Measurements from ENCODE around the gene TPP1. TPM values are rescaled to one million over a fixed set of nuclear protein-coding genes. Genes with fewer than 3 reads are reported as not detected.
A peak's percentile ranks its signal among the peaks of the same experiment; 100 is the strongest.

Gene TPP1
- total RNA-seq = 10 to 100 TPM; 31.1 to 40.3 TPM
- 10 to 100 TPM; 73.1 to 81.2 TPM for polyA plus RNA-seq (ENCODE audit: insufficient read length in 2 of 2)
- long read RNA-seq, donor 1, transcript TPP1-201 (13 exons, 3,560 nt) = major isoform, 9 of 11 reads
- long read RNA-seq, donor 1, partial matches to known transcripts = 0 of 11 reads
- long read RNA-seq, donor 1, other reads (novel, unspliced or antisense) = 0 of 11 reads
- long read RNA-seq, donor 2, partial matches to known transcripts = 0 of 8 reads
- long read RNA-seq, donor 2, other reads (novel, unspliced or antisense) = 0 of 8 reads
- long read RNA-seq, donor 3, transcript TPP1-201 (13 exons, 3,560 nt) = major isoform, 6 of 7 reads
- long read RNA-seq, donor 3, partial matches to known transcripts = 0 of 7 reads
- long read RNA-seq, donor 3, other reads (novel, unspliced or antisense) = 0 of 7 reads
- long read RNA-seq, donor 4, transcript TPP1-201 (13 exons, 3,560 nt) = major isoform, 5 of 9 reads
- long read RNA-seq, donor 4, partial matches to known transcripts = 0 of 9 reads
- long read RNA-seq, donor 4, other reads (novel, unspliced or antisense) = 0 of 9 reads

DNA sequence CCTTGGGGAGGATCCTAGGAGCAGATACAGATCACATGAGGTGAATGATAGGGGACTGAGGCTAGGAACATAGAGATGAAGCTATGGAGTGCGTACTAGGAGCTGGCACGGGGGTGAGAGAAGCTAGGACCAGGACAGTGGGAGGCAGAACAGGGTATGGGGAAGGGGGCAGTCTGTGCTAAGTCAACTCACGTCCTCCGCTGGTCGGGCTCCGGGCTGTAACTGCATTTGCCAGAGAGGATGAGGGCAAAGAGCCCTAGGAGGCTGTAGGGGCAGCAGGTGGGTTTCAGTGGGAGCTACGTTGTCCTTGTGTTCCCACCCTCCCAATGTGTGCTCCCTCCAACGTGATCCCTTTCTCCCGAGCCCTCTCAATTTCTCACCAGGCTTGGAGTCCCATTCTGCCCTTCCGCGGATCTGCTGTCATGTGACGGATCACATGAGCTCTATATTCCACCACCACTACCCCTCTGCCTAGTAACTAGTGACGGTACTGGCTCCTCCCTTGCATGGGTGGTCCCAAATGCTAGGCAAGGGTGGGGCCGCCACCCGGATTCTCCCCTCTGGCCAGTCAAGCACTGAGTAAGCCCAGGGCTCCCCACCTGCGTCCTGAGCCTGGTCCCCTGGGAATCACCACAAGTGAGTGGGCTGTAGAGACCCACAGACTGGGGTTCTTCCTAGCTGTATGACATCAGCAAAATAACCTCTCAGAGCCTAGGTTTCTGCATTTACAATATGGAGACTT, at the start of gene TPP1:
Gene TPP1, minus strand, starts transcription at position 419 of the 742 bp plus-strand sequence. Its CDS starts 22 bp downstream, at position 397.
- peaks cover 20% of the 10 kb centered on the region for H3K4me1 ChIP-seq (ENCODE audit: control insufficient read depth, insufficient read depth, low read length)
- DNase-seq (ENCODE audit: low read depth in 4 of 6, low spot score in 6 of 6) = peak; percentile 91 to 99 (median 96)
- 0% methylated on average over 16 of the region's 16 CpGs for WGBS (ENCODE audit: insufficient coverage)
- H3K4me3 ChIP-seq (ENCODE audit: low read depth, low read length) = peak within 1 kb of the TSS; percentile 82
- H3K9me3 ChIP-seq (ENCODE audit: control insufficient read depth, insufficient read depth, low read length) = no peaks in the 10 kb centered on the region
- peaks cover 46% of the 10 kb centered on the region for H3K36me3 ChIP-seq (ENCODE audit: control insufficient read depth, insufficient read depth, low read length)
- no peaks in the 10 kb centered on the region for H3K27me3 ChIP-seq (ENCODE audit: control insufficient read depth, insufficient read depth, low read length)
- H3K27ac ChIP-seq (ENCODE audit: low read depth, low read length) = peak within 1 kb of the TSS; percentile 83

DNA sequence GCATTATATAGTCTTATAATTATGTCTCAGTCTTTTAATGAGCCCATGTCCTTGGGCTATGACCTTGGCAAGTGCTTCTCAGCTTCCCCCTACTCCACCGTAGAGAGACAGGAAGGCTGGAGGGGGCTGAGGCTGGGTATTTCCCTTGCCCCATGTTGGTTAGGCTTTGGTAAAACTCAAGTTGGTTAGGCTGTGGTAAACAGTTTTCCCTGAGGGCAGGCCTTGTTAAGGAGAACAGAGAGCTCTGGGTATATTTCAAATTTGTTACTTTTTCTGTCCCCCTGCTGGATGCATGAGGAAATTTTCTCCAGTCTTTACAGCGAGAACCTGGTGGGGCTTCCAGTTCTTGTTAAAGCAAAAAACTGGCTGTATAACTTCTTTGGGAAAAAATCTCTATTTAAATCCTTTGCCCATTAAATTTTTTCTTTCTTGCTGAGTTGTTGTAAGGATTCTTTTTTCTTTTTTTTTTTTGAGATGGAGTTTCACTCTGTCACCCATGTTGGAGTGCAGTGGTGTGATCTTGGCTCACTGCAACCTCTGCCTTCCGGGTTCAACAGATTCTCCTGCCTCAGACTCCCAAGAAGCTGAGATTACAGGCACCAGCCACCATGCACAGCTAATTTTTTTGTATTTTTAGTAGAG, 48.6 kb upstream of the TPP1 start:
- Histone ChIP-seq H3K27ac (ENCODE audit: low read depth, low read length) (no peak overlapping the region), H3K4me1 (ENCODE audit: control insufficient read depth, insufficient read depth, low read length) (no peaks in the 10 kb centered on the region), H3K27me3 (ENCODE audit: control insufficient read depth, insufficient read depth, low read length) (no peaks in the 10 kb centered on the region), H3K36me3 (ENCODE audit: control insufficient read depth, insufficient read depth, low read length) (no peaks in the 10 kb centered on the region), H3K9me3 (ENCODE audit: control insufficient read depth, insufficient read depth, low read length) (no peaks in the 10 kb centered on the region), H3K4me3 (ENCODE audit: low read depth, low read length) (no peak overlapping the region)
- no CpG with 5 or more reads among the region's 3 CpGs for WGBS (ENCODE audit: insufficient coverage)
- DNase-seq (ENCODE audit: low read depth in 4 of 6, low spot score in 6 of 6) = peak in 1 of 6 donors; percentile 12

GRCh38 chr11:6666302-6667183, 47.3 kb upstream of the TPP1 start:
- no peaks in the 10 kb centered on the region for H3K9me3 ChIP-seq (ENCODE audit: control insufficient read depth, insufficient read depth, low read length)
- H3K27me3 ChIP-seq (ENCODE audit: control insufficient read depth, insufficient read depth, low read length) = no peaks in the 10 kb centered on the region
- no peak overlapping the region for H3K27ac ChIP-seq (ENCODE audit: low read depth, low read length)
- 88% methylated on average over 1 of the region's 4 CpGs for WGBS (ENCODE audit: insufficient coverage)
- no peak overlapping the region for H3K4me3 ChIP-seq (ENCODE audit: low read depth, low read length)
- no peaks in the 10 kb centered on the region for H3K36me3 ChIP-seq (ENCODE audit: control insufficient read depth, insufficient read depth, low read length)
- H3K4me1 ChIP-seq (ENCODE audit: control insufficient read depth, insufficient read depth, low read length) = no peaks in the 10 kb centered on the region
- DNase-seq (ENCODE audit: low read depth in 4 of 6, low spot score in 6 of 6) = no peak

- H3K4me1 ChIP-seq (ENCODE audit: control insufficient read depth, insufficient read depth, low read length) = no peaks in the 10 kb centered on the region
- H3K9me3 ChIP-seq (ENCODE audit: control insufficient read depth, insufficient read depth, low read length) = no peaks in the 10 kb centered on the region
- no peak for DNase-seq (ENCODE audit: low read depth in 4 of 6, low spot score in 6 of 6)
- no CpG with 5 or more reads among the region's 1 CpG for WGBS (ENCODE audit: insufficient coverage)
- no peaks in the 10 kb centered on the region for H3K36me3 ChIP-seq (ENCODE audit: control insufficient read depth, insufficient read depth, low read length)
- H3K27ac ChIP-seq (ENCODE audit: low read depth, low read length) = no peak overlapping the region
- no peak overlapping the region for H3K4me3 ChIP-seq (ENCODE audit: low read depth, low read length)
- H3K27me3 ChIP-seq (ENCODE audit: control insufficient read depth, insufficient read depth, low read length) = no peaks in the 10 kb centered on the region
Measured at GRCh38 chr11:6664551-6664950, 45.3 kb upstream of the TPP1 start.

- Histone ChIP-seq H3K27me3 (ENCODE audit: control insufficient read depth, insufficient read depth, low read length) (no peaks in the 10 kb centered on the region), H3K36me3 (ENCODE audit: control insufficient read depth, insufficient read depth, low read length) (no peaks in the 10 kb centered on the region), H3K4me3 (ENCODE audit: low read depth, low read length) (no peak overlapping the region), H3K4me1 (ENCODE audit: control insufficient read depth, insufficient read depth, low read length) (no peaks in the 10 kb centered on the region), H3K27ac (ENCODE audit: low read depth, low read length) (no peak overlapping the region), H3K9me3 (ENCODE audit: control insufficient read depth, insufficient read depth, low read length) (no peaks in the 10 kb centered on the region)
- WGBS (ENCODE audit: insufficient coverage) = 83% methylated on average over 1 of the region's 3 CpGs
- no peak for DNase-seq (ENCODE audit: low read depth in 4 of 6, low spot score in 6 of 6)
Measured at GRCh38 chr11:6663794-6664469, 44.7 kb upstream of the TPP1 start.

DNA sequence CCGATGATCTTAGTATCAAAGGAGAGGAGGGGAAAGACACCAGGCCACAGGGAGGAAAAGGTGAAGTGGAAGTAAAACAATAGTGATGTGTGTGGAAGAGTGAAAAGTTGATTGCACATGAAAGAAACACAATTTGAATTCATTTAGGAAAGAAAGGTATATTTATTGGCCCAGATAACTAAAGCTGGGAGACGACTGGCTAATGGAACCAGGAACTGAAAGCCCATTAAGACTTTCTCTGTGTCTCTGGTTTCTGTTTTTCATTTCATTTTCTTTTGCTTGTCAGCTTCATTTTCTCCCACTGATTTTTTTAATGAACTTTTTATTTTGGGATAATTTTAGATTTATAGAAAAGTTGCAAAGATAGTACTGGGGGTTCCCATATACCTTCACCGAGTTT, 41.5 kb upstream of the TPP1 start:
- Histone ChIP-seq H3K9me3 (ENCODE audit: control insufficient read depth, insufficient read depth, low read length) (no peaks in the 10 kb centered on the region), H3K4me3 (ENCODE audit: low read depth, low read length) (no peak overlapping the region), H3K36me3 (ENCODE audit: control insufficient read depth, insufficient read depth, low read length) (no peaks in the 10 kb centered on the region), H3K4me1 (ENCODE audit: control insufficient read depth, insufficient read depth, low read length) (peaks cover 7% of the 10 kb centered on the region), H3K27ac (ENCODE audit: low read depth, low read length) (no peak overlapping the region), H3K27me3 (ENCODE audit: control insufficient read depth, insufficient read depth, low read length) (peaks cover 4% of the 10 kb centered on the region)
- no peak for DNase-seq (ENCODE audit: low read depth in 4 of 6, low spot score in 6 of 6)
- 100% methylated on average over 2 of the region's 3 CpGs for WGBS (ENCODE audit: insufficient coverage)

- Histone ChIP-seq H3K27ac (ENCODE audit: low read depth, low read length) (no peak overlapping the region), H3K9me3 (ENCODE audit: control insufficient read depth, insufficient read depth, low read length) (no peaks in the 10 kb centered on the region), H3K36me3 (ENCODE audit: control insufficient read depth, insufficient read depth, low read length) (no peaks in the 10 kb centered on the region), H3K4me1 (ENCODE audit: control insufficient read depth, insufficient read depth, low read length) (peaks cover 16% of the 10 kb centered on the region), H3K4me3 (ENCODE audit: low read depth, low read length) (no peak overlapping the region), H3K27me3 (ENCODE audit: control insufficient read depth, insufficient read depth, low read length) (peaks cover 4% of the 10 kb centered on the region)
- no peak for DNase-seq (ENCODE audit: low read depth in 4 of 6, low spot score in 6 of 6)
Measured at GRCh38 chr11:6658647-6659046, 39.4 kb upstream of the TPP1 start.

GRCh38 chr11:6657346-6657745, 38.1 kb upstream of the TPP1 start:
- no peaks in the 10 kb centered on the region for H3K9me3 ChIP-seq (ENCODE audit: control insufficient read depth, insufficient read depth, low read length)
- H3K4me3 ChIP-seq (ENCODE audit: low read depth, low read length) = no peak overlapping the region
- H3K4me1 ChIP-seq (ENCODE audit: control insufficient read depth, insufficient read depth, low read length) = peaks cover 16% of the 10 kb centered on the region
- no CpG with 5 or more reads among the region's 1 CpG for WGBS (ENCODE audit: insufficient coverage)
- no peak for DNase-seq (ENCODE audit: low read depth in 4 of 6, low spot score in 6 of 6)
- no peaks in the 10 kb centered on the region for H3K36me3 ChIP-seq (ENCODE audit: control insufficient read depth, insufficient read depth, low read length)
- no peak overlapping the region for H3K27ac ChIP-seq (ENCODE audit: low read depth, low read length)
- H3K27me3 ChIP-seq (ENCODE audit: control insufficient read depth, insufficient read depth, low read length) = peaks cover 4% of the 10 kb centered on the region

Measured in spinal cord (tissue), 10 donors.